WI38 (cell line): ENCODE results near the gene ACY1.

Experiments
- H3K4me3 ChIP-seq: 2 replicates; pipeline ENCODE4 v1.5.1; 2011; ENCODE audit warnings: low read depth, mild to moderate bottlenecking, control low read depth, low read length
- TF ChIP-seq, protein P1 (sequence below): IDR thresholded peaks from 2 replicates; pipeline ENCODE4 v1.5.1; 2012; ENCODE audit warnings: low read depth, mild to moderate bottlenecking, control low read depth, low read length

Gene ACY1

GRCh38 chr3:51957520-51958205 lies 25.7 kb upstream of the ACY1 start:
- H3K4me3 ChIP-seq, result no peak overlapping the region
- TF ChIP-seq, protein P1, sequence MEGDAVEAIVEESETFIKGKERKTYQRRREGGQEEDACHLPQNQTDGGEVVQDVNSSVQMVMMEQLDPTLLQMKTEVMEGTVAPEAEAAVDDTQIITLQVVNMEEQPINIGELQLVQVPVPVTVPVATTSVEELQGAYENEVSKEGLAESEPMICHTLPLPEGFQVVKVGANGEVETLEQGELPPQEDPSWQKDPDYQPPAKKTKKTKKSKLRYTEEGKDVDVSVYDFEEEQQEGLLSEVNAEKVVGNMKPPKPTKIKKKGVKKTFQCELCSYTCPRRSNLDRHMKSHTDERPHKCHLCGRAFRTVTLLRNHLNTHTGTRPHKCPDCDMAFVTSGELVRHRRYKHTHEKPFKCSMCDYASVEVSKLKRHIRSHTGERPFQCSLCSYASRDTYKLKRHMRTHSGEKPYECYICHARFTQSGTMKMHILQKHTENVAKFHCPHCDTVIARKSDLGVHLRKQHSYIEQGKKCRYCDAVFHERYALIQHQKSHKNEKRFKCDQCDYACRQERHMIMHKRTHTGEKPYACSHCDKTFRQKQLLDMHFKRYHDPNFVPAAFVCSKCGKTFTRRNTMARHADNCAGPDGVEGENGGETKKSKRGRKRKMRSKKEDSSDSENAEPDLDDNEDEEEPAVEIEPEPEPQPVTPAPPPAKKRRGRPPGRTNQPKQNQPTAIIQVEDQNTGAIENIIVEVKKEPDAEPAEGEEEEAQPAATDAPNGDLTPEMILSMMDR, result no peak

- H3K4me3 ChIP-seq, result no peak overlapping the region
- TF ChIP-seq, protein P1, result no peak
These were observed 24.5 kb upstream of the ACY1 start for GRCh38 chr3:51958603-51959521.

DNA sequence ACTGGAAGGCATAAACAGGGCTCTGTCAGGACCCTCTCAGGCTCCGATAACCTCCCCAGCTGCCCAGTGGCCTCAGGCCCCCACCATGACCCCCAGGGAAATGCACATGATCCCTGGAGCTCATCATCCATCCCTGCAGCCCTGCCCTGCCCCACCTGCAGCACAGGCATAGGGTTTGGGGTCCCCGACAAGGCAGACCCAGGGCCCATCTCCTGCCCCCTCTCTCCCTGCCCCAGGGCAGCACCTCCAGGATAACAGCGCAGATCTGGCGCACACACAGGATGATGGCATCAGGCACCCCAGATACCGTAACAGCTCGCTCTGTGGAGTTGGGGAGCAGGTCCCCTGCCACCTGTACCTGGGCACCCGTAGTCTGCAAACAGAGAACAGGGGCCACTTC lies 23.7 kb upstream of the ACY1 start:
- H3K4me3 ChIP-seq, result no peak overlapping the region
- TF ChIP-seq, protein P1, result no peak

DNA sequence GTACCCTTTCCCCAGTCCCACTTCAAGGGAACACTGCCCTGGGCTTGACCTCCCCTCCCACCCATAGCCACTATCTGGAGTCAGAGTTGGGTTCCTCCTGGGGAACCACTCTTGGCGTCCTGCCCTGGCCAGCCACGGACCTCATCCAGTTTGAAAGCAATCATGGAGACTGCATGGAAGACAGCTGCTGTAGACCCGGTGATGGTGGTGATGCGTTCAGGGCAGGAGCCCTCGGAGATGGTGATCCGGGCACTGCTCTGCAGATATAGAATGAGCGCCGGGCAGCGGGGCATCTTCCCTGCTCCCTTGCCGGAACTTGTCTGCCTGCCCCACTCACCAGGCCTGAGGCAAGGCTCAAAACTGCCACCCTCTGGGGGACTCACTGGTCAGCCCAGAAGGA lies 22.9 kb upstream of the ACY1 start:
- TF ChIP-seq, protein P1, result no peak
- no peak overlapping the region for H3K4me3 ChIP-seq

- TF ChIP-seq, protein P1, result no peak
- H3K4me3 ChIP-seq, result no peak overlapping the region
These were observed 22.3 kb upstream of the ACY1 start for GRCh38 chr3:51961011-51961410.

GRCh38 chr3:51961602-51962569 lies 21.4 kb upstream of the ACY1 start:
- H3K4me3 ChIP-seq, result no peak overlapping the region
- TF ChIP-seq, protein P1, result no peak
